ENCODE data around the gene CAPN10. TPM values are rescaled to one million over a fixed set of nuclear protein-coding genes. Genes with fewer than 3 reads are reported as not detected.

Gene CAPN10
- total and polyA plus RNA-seq, 2 donors (not counting 3 experiments of a cell fraction or from before 2014, with no cell fraction given), result 25.2 to 39.9 TPM

GRCh38 chr2:240591784-240592183 is 5.2 kb downstream of the CAPN10 start:
- dilution Hi-C loops (cut with MboI; ENCODE audit: extremely low pct_ligation_motif_present, low sequenced_read_pairs) (no loop called here), intact Hi-C loops (cut with micrococcal nuclease) (no loop called here)
- Histone ChIP-seq H3K27ac (ENCODE audit: insufficient read depth, low read depth, low read length) (no peak overlapping the region), H3K9ac (replicated peaks; ENCODE audit: extremely low read depth, insufficient read depth, low read length) (no peak overlapping the region), H3K4me2 (ENCODE audit: insufficient read depth, low read length) (no peak overlapping the region), H4K20me1 (replicated peaks; ENCODE audit: control insufficient read depth, extremely low read depth, insufficient read depth, low read length) (no peaks in the 10 kb centered on the region), H3K9me3 (replicated peaks; ENCODE audit: control insufficient read depth, insufficient read depth, low read length) (no peaks in the 10 kb centered on the region), H3K27me3 (ENCODE audit: control insufficient read depth in 2 of 2, insufficient read depth in 2 of 2, low read length in 2 of 2) (no peaks in the 10 kb centered on the region), H3K4me3 (replicated peaks in 1 of 3; ENCODE audit: insufficient read depth in 1 of 3, low read depth in 1 of 3, low read length in 3 of 3) (no peak overlapping the region), H3K36me3 (ENCODE audit: control insufficient read depth in 2 of 2, extremely low read depth in 1 of 2, insufficient read depth in 2 of 2, low read length in 2 of 2) (peaks cover 2 to 22% of the 10 kb centered on the region in 2 experiments), H3K9me1 (replicated peaks; ENCODE audit: control insufficient read depth, extremely low read depth, insufficient read depth, low read length) (no peaks in the 10 kb centered on the region), H3K4me1 (ENCODE audit: control insufficient read depth, extremely low read depth, insufficient read depth, low read length) (peaks cover 11% of the 10 kb centered on the region), H3K79me2 (ENCODE audit: control insufficient read depth, insufficient read depth, low read length) (peaks cover 35% of the 10 kb centered on the region), H2AFZ (ENCODE audit: low read depth, low read length) (no peak overlapping the region)
- TF ChIP-seq GATA2 (IDR thresholded peaks at IDR 0.05; ENCODE audit: insufficient read depth, insufficient read length, low read depth, low read length), result no peak
- no peak for TF ChIP-seq MYC (IDR thresholded peaks at IDR 0.05; ENCODE audit: low read depth, low read length)
- no peak for TF ChIP-seq POLR2A (IDR thresholded peaks at IDR 0.05; ENCODE audit: low read depth, low read length)
- TF ChIP-seq MAX (IDR thresholded peaks at IDR 0.05; ENCODE audit: insufficient read depth, insufficient read length), result no peak
- TF ChIP-seq FOS (IDR thresholded peaks at IDR 0.05; ENCODE audit: borderline replicate concordance, insufficient read depth, low read length), result no peak
- TF ChIP-seq POLR2AphosphoS5 (IDR thresholded peaks at IDR 0.05; ENCODE audit: insufficient read depth, low read depth, low read length), result no peak
- no peak for TF ChIP-seq CTCF (IDR thresholded peaks at IDR 0.05; ENCODE audit: extremely low read depth in 1 of 2, insufficient read depth in 1 of 2, low read depth in 1 of 2, low read length in 2 of 2)
- no peak for TF ChIP-seq EZH2 (IDR thresholded peaks at IDR 0.05; ENCODE audit: borderline replicate concordance, low read depth, low read length, severe bottlenecking)
- no peak for TF ChIP-seq JUN (IDR thresholded peaks at IDR 0.05; ENCODE audit: borderline replicate concordance, insufficient read depth, insufficient read length, low read depth)
- no peak for DNase-seq (ENCODE audit: low read depth, low spot score)
- no TSS peak for BruUV-seq (replicated peaks)
- ChIA-PET CTCF (no interaction called here), POLR2A (no interaction called here)
- no peak for FAIRE-seq

All from endothelial cell of umbilical vein (primary cell).